NOMO-1 (cell line): ENCODE data around the gene ABCB9.

Experiments used
- DNase-seq, 2 experiments: peaks; one replicate each; lab custom pipeline; 2025; ENCODE audit not compliant: unreplicated experiment in 2 of 2; lab: John Stamatoyannopoulos, UW

The ABCB9 gene

DNA sequence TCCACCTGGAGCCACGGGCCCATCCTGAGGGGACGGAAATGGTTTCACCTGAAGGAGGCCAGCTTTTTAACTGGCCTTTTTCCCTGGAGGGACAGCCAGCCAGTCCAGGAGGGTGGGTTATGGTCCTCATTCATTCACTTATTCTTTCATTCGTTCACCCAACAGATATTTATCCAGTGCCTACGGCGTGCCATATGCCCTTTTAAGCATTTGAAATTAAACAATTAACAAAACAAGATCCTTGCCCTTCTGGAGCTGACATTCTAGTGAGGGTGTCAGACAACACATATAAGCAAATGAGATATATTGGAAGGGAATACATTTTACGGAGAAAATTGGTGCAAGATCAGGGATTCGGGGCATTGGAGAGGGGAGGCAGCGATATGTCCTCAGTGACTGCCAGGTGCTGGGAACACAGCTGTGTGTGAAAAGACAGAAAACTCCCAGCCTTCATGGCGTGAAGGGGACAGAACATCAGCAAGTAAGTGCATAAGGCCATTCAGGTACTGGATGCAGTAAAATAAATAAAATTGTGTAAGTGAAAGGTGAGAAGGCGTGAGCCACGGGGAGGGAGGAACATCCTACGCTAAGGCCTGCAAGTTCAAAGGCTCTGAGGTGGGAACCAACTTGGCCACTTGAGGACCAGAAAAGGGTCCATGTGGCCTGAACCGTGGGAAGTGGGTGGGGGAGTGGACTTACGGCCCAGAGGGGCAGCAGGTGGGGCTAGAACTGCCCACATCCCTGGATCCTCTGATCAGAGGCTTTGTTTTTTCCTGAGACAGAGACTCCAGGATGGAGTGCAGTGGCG lies 684 bp upstream of the ABCB9 start:
- DNase-seq = no peak

DNA sequence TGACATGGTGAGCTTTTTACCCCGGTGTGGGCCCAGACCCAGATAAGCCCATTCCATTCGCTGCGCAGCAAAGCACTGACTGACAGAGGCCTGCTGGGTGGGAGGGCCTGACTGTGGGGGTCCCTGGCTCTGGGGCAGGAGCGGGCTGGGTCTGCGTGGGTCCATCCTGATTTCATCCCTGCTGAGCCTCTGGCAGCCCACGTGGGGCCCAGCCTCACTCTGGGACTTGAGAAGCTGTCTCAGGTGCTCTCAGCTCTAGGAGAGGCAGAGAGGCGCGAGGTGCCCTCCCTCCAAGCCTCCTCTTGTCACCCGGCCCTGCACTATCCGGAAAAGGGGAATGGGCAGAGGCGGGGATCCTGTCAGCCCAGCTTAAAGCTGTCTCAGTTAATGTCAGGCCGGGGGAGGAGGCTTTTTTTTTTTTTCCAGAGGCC lies 927 bp downstream of the ABCB9 start:
- no peak for DNase-seq

DNA sequence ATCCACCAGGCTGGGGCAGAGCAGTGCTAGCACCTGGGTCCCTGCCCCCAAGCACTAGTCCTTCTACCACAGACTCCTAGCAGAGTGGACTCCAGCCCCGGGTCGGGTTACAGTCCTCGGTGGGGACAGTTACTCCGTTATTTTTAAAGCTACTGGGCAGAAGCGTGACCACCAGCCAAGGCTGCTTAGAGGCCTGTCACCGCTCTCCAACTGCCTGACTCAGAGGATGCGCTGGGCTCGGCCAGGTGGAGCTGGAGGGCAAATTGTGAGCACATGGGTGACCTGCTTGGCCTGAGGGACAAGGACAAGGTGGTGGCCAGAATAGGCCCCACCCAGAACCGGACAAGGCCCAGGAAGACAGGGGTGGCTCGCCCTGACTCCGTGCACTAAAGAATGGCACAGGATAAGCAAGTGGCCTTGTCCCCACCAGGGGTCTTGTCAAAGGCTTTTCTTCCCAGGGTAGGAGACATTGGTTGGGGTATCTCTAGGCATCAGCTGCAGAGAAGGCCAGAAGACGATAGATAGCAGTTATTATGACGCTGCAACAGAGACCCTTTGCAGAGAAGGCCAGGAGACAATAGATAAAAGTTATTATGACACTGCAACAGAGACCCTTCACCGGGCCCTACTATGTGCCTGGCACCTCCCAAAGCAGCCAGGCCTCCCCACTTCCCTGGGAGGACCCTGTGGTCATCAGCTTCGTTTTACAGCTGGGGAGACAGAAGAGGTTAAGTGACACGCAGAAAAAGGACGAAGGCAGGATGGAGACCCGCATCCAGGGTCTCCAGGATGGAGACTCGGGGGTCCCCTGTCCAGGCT lies 1.6 kb downstream of the ABCB9 start:
- DNase-seq = no peak

DNA sequence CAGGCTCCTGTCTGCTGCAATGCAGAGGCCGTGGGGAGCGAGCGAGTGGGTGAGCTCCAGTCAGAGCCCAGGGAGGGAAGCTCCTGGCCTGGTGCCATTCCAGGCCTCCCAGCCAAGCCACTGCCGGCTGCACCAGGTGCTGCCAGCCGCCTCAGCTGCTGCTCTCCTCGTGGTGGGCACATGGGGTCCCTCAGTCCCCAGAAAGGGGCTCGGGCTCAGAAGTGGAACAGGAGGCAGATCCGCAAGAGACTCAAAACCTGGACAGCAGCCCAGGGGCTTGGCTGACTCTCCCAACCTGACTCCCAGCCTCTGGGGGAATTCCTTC lies 2.4 kb downstream of the ABCB9 start:
- DNase-seq = no peak

DNA sequence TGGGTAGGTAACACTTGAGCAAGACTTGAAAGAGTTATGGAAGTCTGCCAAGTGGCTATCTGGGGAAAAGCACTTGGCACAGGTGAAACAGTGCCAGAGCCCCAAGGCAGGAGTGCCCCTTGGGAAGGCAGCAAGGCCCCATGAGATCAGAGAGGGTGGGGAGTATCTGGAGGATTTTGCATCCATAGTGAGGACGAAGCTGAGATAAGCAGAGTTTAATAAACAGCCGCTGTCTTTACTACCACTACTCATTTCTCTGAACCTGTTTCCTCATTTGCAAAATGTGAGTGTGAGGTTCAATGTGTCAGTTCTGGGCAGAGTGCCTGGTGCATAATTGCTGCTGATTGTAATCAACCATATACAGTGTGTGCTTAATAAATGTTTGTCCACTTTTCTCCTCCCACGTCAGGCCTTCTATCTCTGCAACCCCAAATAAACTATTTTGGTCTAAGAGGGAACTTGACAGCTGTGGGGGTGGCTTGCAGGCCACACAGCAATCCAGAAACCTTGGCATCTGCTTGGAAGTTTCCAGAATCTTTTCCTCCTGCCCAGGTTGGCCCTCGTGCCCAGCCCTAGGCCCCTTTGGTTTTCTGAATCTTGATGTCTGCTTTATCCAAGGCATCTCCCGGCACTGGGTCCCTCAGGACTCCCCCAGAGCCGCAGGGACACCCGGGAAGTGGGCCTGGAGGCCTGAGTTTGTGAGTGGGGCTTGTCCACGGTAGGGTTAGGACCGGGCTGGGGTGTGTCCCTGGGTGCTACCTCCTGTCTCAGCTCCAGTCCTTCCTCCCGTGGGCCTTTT lies 4.5 kb downstream of the ABCB9 start:
- no peak for DNase-seq

DNA sequence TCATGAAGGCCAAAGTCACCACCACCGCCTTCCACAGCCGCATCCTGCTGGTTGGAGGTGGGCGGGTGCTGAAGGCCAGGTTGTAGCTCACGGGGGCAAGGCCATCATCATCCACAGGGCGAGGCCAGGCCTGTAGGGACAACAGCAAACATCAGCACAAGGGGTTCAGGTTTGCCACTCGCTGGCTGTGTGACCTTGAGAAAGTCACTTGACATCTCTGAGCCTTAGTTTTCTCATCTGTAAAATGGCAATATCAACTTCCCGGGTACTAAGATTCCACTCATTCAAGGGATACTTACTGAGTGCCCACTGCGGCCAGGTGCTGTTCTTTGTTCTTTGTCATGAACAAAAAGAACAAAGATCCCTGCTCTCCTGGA lies 6.1 kb downstream of the ABCB9 start:
- DNase-seq = no peak

DNA sequence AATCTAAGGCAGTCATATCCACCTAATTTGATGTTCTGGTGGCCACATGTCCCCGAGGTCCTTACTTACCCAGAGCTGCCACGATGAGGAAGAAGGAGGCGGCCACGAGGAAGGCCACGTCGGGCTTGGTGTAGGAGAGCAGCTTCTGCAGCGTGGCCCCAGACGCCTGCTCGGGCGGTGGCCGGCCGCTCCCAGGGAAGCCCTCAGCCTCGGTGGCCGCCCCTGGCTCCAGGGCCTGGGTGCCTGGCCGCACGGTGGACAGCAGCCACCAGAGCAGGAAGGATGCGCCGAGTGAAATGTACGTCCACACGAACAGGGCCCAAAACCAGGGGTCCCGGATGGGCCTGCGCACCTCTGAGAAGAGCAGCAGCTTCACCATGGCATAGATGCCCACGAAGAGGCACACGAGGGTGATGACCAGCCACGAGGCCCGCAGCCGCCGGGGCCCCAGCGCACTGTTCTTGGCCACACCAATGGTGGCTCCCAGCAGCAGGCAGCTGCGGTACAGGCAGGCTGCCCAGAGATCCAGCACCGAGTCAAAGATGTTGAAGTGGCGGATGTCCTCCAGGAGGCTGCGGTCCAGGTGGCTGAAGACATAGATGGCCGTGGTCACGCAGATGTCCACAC lies 6.6 kb downstream of the ABCB9 start:
- no peak for DNase-seq

DNA sequence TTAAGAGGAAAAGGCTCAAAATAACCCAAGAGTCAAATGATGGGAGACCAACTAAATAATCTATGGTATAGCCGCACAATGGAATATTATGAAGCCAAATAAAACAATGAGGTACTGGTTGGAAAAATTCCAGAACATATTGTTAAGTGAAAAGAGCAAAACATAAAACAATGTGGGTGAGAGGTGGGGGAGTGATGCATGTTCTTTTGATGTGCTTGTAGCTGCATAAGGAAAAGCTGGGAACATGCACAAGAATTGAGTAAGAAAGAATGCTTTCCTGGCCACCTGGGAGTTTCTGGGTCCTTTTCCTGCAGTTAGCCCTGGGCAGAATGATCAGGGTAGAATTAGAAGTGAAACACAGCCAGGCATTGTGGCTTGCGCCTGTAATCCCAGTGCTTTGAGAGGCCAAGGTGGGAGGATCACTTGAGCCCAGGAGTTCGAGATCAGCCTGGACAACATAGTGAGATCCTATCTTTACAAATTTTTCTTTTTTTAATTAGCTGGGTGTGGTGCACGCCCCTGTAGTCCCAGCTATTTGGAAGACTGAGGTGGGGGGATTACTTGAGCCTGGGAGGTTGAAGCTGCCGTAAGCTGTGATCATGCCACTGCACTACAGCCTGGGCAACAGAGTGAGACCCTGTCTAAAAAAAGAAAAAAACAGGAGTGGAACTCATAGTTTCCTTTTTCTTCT lies 7.9 kb downstream of the ABCB9 start:
- no peak for DNase-seq

DNA sequence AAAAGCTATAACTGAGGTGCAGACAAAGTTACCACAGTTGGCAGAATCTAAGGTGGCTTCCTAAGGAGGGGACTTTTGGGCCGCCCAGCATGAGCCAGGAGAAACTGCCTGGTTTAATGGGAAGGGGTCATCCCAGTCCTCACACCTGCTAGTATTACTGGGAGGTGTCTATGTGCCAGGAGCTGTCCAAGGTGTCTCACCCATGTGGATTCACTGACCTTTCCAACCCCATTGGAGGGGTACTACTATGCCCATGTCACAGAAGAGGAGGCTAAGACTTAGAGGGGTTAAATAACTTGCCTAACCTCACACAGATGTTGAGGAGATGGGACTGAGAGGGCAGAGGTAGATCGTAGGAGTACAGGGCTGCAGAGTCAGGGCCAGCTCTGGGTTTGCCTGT lies 10.2 kb downstream of the ABCB9 start:
- no peak for DNase-seq

DNA sequence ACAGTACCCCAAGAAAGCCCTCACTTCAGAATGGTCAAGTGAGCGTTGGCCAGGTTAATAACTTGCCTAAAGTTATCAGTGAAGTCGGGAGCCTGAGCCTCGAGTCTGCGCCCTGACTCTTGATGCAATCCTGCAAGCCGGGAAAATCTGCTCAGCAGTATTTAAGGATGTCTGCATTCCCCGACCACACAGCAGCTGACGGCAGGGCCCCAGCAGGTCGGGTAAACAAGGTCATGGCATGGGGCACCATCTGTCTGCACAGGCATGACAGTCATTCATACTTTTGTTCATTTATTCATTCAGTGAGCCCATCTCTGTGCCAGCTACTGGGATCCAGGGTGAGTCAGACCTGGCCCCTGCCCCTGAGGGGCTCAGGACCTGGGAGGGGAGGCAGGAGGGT lies 11.1 kb downstream of the ABCB9 start:
- no peak for DNase-seq

DNA sequence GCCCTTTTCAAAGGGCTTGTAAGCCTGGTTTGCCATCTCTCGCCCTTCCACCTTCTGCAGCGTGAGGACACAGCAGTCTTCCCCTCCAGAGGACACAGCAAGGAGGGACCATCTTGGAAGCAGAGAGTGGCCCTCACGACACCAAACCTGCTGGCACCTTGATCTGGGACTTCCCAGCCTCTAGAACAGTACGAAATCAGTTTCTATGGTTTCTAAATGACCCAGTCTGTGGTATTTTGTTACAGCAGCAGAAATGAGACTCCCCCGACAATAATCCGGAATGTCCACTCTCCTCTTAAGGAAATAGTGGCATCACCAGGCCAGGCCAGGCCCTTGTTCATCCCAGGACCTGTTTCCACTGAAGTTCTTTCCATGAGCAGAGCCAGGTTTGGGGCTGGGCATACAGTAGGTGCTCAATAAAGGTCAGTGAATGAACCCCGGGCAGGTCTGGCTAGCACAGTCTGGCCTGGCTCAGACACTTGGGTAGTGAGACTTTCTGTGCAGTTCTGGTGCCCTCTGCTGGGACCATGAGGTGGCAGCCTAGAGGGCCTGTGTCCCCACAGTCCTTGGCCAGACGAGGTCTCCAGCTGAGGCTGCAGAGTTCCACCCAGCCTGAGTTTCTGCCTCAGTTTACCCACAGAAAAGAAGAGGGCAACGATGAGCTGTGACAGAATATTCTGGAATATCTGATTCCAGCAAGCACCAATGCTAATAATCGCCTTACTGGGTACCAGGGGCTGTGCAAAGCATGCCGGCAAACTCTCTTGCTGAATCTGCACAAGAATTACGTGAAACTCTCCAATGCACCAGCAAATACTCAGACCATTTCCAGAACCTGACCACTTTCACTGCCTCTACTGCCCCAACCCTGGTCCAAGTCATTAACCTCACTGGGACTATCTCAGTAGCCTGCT lies 14.0 kb downstream of the ABCB9 start:
- peak; percentile 32 to 63 for DNase-seq

DNA sequence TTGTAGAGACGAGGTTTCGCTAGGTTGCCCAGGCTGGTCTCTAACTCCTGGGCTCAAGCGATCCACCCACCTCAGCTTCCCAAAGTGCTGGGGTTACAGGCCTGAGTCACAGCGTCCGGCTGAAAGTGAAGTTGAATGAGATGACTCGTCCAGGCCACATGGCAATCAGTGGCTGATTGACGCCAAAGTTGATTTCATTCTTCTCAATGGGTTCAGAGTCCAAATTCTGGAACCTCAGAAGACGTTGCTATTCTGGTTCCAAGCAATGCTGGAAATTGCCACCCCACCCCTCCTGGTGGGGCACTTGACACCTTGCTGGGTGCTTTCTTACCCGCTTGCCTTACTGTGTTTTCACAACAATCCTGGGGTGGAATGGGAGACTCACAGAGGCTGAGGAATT lies 14.9 kb downstream of the ABCB9 start:
- DNase-seq = no peak

DNA sequence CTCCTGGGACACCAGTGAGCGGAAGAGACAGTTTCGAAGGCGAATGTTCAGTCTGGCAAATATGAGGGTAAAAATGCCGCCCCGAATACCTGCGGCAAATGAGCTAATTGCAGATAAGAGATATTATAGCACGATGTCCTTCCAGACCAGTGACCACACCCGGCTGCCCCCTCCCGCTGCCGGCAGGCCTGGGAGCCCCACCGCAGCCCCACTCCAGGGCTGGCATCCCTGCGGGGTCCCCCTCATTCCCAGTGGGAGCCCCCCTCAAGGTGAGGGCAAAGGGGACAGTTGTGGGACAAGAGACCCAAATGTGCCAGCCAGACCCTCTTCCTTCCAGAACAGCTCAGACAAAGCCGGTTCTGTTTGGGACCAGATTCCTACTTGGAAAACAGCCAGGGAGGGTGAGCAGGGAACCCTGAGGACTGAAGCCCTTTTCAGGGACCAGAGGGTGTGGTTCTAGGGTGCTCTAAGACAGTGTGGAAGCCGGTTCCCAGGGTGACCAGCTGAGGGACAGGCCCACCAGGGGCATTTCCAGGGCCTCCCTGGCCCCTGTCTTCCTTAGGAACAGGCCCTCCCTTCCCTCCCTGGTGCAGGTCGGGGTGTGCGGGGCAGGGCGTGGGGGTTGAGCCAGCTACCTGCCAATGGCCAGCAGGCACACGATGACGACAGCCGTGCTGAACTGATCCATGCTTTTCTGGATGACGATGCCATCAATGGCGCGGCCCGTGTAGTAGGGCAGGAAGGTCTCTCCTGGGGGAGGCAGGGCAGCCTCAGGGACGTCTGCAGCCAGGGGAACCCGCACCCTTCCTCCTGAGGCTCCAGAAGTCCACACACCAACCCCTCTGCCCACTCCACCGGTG lies 16.2 kb downstream of the ABCB9 start:
- DNase-seq = no peak

DNA sequence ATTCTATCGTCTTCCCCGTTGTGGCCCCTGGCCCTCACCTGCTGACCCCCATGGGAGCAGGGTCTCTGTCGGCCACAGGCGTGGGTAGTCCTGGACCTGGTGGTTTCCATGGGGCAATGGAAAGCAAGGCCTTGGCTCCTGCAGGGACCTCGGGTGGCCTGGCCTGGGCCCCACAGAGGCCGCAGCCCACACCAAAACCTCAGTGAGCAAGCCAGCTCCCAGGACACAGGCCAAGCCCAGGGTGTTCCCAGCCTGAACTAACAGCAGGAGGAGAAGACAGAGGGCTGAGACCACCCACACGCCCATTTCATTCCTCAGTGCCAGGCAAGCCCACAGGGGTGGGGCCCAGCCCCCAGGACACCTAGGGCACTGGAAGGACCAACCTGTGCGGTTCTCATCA lies 16.9 kb downstream of the ABCB9 start:
- DNase-seq = no peak

DNA sequence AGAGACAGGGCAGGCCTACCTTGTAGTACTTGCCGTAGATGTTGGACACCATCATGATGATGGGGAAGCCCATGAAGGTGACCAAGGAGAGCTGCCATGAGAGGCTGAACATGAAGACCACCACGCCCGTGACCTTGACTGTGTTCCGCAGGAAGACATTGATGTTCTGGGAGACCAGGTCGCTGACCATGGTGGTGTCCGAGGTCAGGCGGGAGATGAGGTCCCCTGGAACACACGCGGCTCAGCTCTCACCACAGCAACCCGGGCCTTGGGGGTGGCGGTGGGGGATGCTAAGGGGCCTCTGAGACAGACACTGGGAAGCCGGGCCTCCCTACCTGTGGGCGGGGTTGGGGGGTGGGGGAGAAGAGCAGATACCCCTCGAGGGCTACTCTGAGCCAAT lies 17.7 kb downstream of the ABCB9 start:
- DNase-seq = no peak

DNA sequence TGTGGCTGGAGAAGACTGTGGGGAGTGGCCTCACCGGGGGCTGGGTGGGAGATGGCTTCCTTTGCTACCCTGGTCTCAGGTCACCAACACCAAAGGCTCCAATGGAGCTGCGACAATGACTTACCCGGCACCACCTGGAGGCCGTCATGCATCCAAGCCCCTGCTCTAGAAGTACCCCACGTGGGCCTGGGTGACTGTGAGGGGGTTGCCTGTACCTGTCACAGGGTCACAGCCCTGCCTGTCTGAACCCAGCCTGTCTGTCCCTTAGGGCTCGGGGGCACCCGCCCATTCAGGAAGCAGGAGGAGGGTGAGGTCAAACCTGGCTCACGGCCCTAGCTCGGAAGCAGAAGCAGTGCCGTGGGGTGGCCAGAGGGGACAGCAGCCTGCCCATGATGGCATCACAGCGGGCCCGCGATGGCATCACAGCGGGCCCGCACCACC lies 18.9 kb downstream of the ABCB9 start:
- DNase-seq = no peak

DNA sequence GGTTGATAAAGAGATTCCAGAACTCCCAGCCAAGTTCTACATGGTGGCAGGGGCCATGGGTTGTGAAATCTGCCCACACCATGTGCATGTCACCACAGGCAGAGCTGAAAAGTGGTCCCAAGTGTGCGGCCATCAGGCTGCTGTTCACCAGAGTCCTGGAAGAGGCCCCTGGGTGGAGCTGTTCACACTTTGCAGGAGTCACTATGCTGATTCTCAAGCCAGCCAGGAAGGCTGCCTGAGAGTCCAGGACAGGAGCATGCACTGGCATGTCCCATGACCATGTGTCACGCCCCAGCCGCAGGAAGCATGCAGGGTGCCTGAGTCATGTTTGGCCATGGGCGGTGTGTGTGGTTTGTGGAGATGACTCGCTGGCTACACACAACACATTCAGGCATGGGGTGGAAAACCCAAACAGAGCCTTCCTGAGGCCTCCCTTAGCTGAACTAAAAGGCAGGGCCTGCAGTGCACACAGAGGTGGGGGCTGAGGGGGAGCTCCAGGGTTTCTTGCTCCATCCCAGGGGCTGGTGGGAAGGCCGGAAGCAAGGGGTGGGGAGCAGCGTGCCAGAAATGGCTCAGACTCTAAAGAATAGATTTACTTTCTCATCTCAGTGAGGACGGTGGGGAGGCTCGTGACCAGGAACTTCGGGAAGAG lies 19.4 kb downstream of the ABCB9 start:
- DNase-seq = peak; percentile 78 to 83
